Activated T-helper 2 cell treated with anti-CD3 and anti-CD28 coated beads, Interferon-gamma antibody, Interleukin-2, Interleukin-4, amounts not matched to agents 10 μg/mL and 5 μg/mL and 100 μg/mL, durations not matched to agents 14 hours and 24 hours and 36 hours (primary cell): ENCODE results near the gene SLC7A7. TPM values are rescaled to one million over a fixed set of nuclear protein-coding genes. Genes with fewer than 3 reads are reported as not detected.
A peak's percentile ranks its signal among the peaks of the same experiment; 100 is the strongest.

ENCODE experiments used
- DNase-seq: peaks from one replicate; pipeline ENCODE4 v3.0.0; 2021; ENCODE audit warnings: low spot score
- H3K27ac Mint-ChIP-seq: one replicate; pipeline ENCODE4 v1.8.0; 2021; ENCODE audit warnings: mixed read lengths
- H3K27me3 Mint-ChIP-seq: one replicate; pipeline ENCODE4 v1.8.0; 2021; ENCODE audit warnings: low read depth, mixed read lengths
- H3K36me3 Mint-ChIP-seq: one replicate; pipeline ENCODE4 v1.8.0; 2021; ENCODE audit warnings: low read depth, mixed read lengths
- H3K4me1 Mint-ChIP-seq: one replicate; pipeline ENCODE4 v1.8.0; 2021; ENCODE audit warnings: low read depth, mixed read lengths
- H3K4me3 Mint-ChIP-seq: one replicate; pipeline ENCODE4 v1.8.0; 2021; ENCODE audit warnings: low read depth, mild to moderate bottlenecking, moderate library complexity, mixed read lengths
- H3K9me3 Mint-ChIP-seq: one replicate; pipeline ENCODE4 v1.8.0; 2021; ENCODE audit warnings: mixed read lengths
- intact Hi-C: fragments of 100-400 bp; cut with micrococcal nuclease; formaldehyde crosslinking; loops from one replicate; pipeline ENCODE4 v1.15.1; 2023
- total RNA-seq: library from RNA; stranded (reverse); gene quantifications from 2 replicates; pipeline ENCODE4 v1.2.3, GENCODE V29; 2022

Gene SLC7A7
- total RNA-seq, 1 donor from 2014 or later, result not detected

- no peaks in the 10 kb centered on the region for H3K9me3 Mint-ChIP-seq
Observed at GRCh38 chr14:22822571-22823098, 7.4 kb upstream of the SLC7A7 start.

GRCh38 chr14:22822016-22822570 is 6.9 kb upstream of the SLC7A7 start:
- peaks cover 24% of the 10 kb centered on the region for H3K4me1 Mint-ChIP-seq
- intact Hi-C loops, result loop anchor here (2.0 to 5.0 kb wide), 3 partner anchors 50 to 250 kb away; partner anchors contain the start of gene LRP10
- no peak for DNase-seq
- peaks cover 19% of the 10 kb centered on the region for H3K27me3 Mint-ChIP-seq
- no peaks in the 10 kb centered on the region for H3K9me3 Mint-ChIP-seq
- no peaks in the 10 kb centered on the region for H3K36me3 Mint-ChIP-seq
- H3K4me3 Mint-ChIP-seq, result peak overlapping the region; percentile 62
- H3K27ac Mint-ChIP-seq, result no peak overlapping the region

More at GRCh38 chr14:22822571-22823098, 7.4 kb upstream of the SLC7A7 start:
- intact Hi-C loops, result loop anchor here (1.0 to 5.0 kb wide), 4 partner anchors 31 to 250 kb away; partner anchors contain the start of gene LRP10
- Mint-ChIP-seq H3K27me3 (peaks cover 19% of the 10 kb centered on the region), H3K4me3 (peak overlapping the region; percentile 62), H3K4me1 (peaks cover 24% of the 10 kb centered on the region), H3K36me3 (no peaks in the 10 kb centered on the region), H3K27ac (no peak overlapping the region)
- DNase-seq, result peak; percentile 47

GRCh38 chr14:22821193-22822015 is 6.2 kb upstream of the SLC7A7 start:
- peaks cover 24% of the 10 kb centered on the region for H3K4me1 Mint-ChIP-seq
- intact Hi-C loops, result loop anchor here (2.0 to 5.0 kb wide), 3 partner anchors 51 to 249 kb away; partner anchors contain the start of gene LRP10
- peaks cover 19% of the 10 kb centered on the region for H3K27me3 Mint-ChIP-seq
- H3K4me3 Mint-ChIP-seq, result no peak overlapping the region
- H3K27ac Mint-ChIP-seq, result no peak overlapping the region
- no peaks in the 10 kb centered on the region for H3K36me3 Mint-ChIP-seq
- no peaks in the 10 kb centered on the region for H3K9me3 Mint-ChIP-seq
- no peak for DNase-seq

GRCh38 chr14:22820731-22821130 is 5.5 kb upstream of the SLC7A7 start:
- H3K4me3 Mint-ChIP-seq, result no peak overlapping the region
- no peak for DNase-seq
- peaks cover 19% of the 10 kb centered on the region for H3K27me3 Mint-ChIP-seq
- H3K4me1 Mint-ChIP-seq, result peaks cover 24% of the 10 kb centered on the region
- H3K27ac Mint-ChIP-seq, result no peak overlapping the region
- no peaks in the 10 kb centered on the region for H3K9me3 Mint-ChIP-seq
- intact Hi-C loops, result loop anchor here (5.0 kb wide), 2 partner anchors 52 to 248 kb away; partner anchors contain the start of gene LRP10
- no peaks in the 10 kb centered on the region for H3K36me3 Mint-ChIP-seq

GRCh38 chr14:22819151-22819988 is 4.1 kb upstream of the SLC7A7 start:
- Mint-ChIP-seq H3K27me3 (peaks cover 22% of the 10 kb centered on the region), H3K9me3 (no peaks in the 10 kb centered on the region), H3K27ac (peak overlapping the region; percentile 47), H3K36me3 (no peaks in the 10 kb centered on the region), H3K4me3 (no peak overlapping the region), H3K4me1 (peaks cover 17% of the 10 kb centered on the region)
- intact Hi-C loops, result no loop called here
- DNase-seq, result no peak

GRCh38 chr14:22814373-22814772 is 862 bp downstream of the SLC7A7 start:
- Mint-ChIP-seq H3K4me1 (peaks cover 9% of the 10 kb centered on the region), H3K36me3 (no peaks in the 10 kb centered on the region), H3K27me3 (peaks cover 9% of the 10 kb centered on the region), H3K9me3 (no peaks in the 10 kb centered on the region), H3K4me3 (no peak overlapping the region), H3K27ac (no peak overlapping the region)
- intact Hi-C loops, result no loop called here
- no peak for DNase-seq

GRCh38 chr14:22813145-22813544 is 2.1 kb downstream of the SLC7A7 start:
- H3K4me1 Mint-ChIP-seq, result peaks cover 6% of the 10 kb centered on the region
- H3K9me3 Mint-ChIP-seq, result no peaks in the 10 kb centered on the region
- H3K4me3 Mint-ChIP-seq, result no peak overlapping the region
- intact Hi-C loops, result no loop called here
- no peak overlapping the region for H3K27ac Mint-ChIP-seq
- peaks cover 6% of the 10 kb centered on the region for H3K27me3 Mint-ChIP-seq
- H3K36me3 Mint-ChIP-seq, result no peaks in the 10 kb centered on the region
- no peak for DNase-seq

GRCh38 chr14:22812744-22813143 is 2.5 kb downstream of the SLC7A7 start:
- Mint-ChIP-seq H3K27me3 (peaks cover 6% of the 10 kb centered on the region), H3K27ac (no peak overlapping the region), H3K4me3 (no peak overlapping the region), H3K36me3 (no peaks in the 10 kb centered on the region), H3K9me3 (no peaks in the 10 kb centered on the region), H3K4me1 (peaks cover 6% of the 10 kb centered on the region)
- intact Hi-C loops, result no loop called here
- no peak for DNase-seq

- DNase-seq, result no peak
- H3K4me1 Mint-ChIP-seq, result peaks cover 6% of the 10 kb centered on the region
- intact Hi-C loops, result no loop called here
- H3K9me3 Mint-ChIP-seq, result no peaks in the 10 kb centered on the region
- H3K4me3 Mint-ChIP-seq, result no peak overlapping the region
- peaks cover 6% of the 10 kb centered on the region for H3K27me3 Mint-ChIP-seq
- no peak overlapping the region for H3K27ac Mint-ChIP-seq
- H3K36me3 Mint-ChIP-seq, result no peaks in the 10 kb centered on the region
Observed at GRCh38 chr14:22811722-22812121, 3.5 kb downstream of the SLC7A7 start.

GRCh38 chr14:22808388-22809209 is 6.6 kb downstream of the SLC7A7 start:
- Mint-ChIP-seq H3K27ac (no peak overlapping the region), H3K4me3 (no peak overlapping the region), H3K9me3 (no peaks in the 10 kb centered on the region), H3K27me3 (peaks cover 10% of the 10 kb centered on the region), H3K4me1 (peaks cover 3% of the 10 kb centered on the region), H3K36me3 (no peaks in the 10 kb centered on the region)
- DNase-seq, result no peak
- intact Hi-C loops, result no loop called here

GRCh38 chr14:22807432-22808087 is 7.7 kb downstream of the SLC7A7 start:
- Mint-ChIP-seq H3K9me3 (no peaks in the 10 kb centered on the region), H3K27ac (no peak overlapping the region), H3K4me3 (no peak overlapping the region), H3K4me1 (peaks cover 3% of the 10 kb centered on the region), H3K27me3 (peaks cover 10% of the 10 kb centered on the region), H3K36me3 (no peaks in the 10 kb centered on the region)
- DNase-seq, result no peak
- intact Hi-C loops, result no loop called here
